Esophagus muscularis mucosa (tissue), 4 donors: Measurements from ENCODE around the gene ZNF474. TPM values are rescaled to one million over a fixed set of nuclear protein-coding genes. Genes with fewer than 3 reads are reported as not detected.
A peak's percentile ranks its signal among the peaks of the same experiment; 100 is the strongest.

Experiments used
- DNase-seq: peaks from one replicate; pipeline ENCODE4 v3.0.0-alpha.2; 2017; ENCODE audit errors: extremely low spot score
- H3K27ac ChIP-seq, 4 donors: fragments of 200-600 bp; sonication (generic); replicated peaks in 1 of 4; 1 replicate in 3 of 4; 2 replicates in 1 of 4; pipeline ENCODE4 v1.5.1; 2016 to 2019; ENCODE audit warnings: mild to moderate bottlenecking in 1 of 4
- H3K27me3 ChIP-seq, 4 donors: fragments of 200-600 bp; sonication (generic); one replicate each; pipeline versions ENCODE4 v1.5.1 to v1.6.0; 2016 to 2019
- H3K36me3 ChIP-seq, 4 donors: fragments of 200-600 bp; sonication (generic); one replicate each; pipeline ENCODE4 v1.5.1; 2016 to 2019
- H3K4me1 ChIP-seq, 4 donors: fragments of 200-600 bp; sonication (generic); one replicate each; pipeline ENCODE4 v1.5.1; 2016 to 2019
- H3K4me3 ChIP-seq, 4 donors: fragments of 200-600 bp; sonication (generic); 1 replicate in 2 of 4; 2 replicates in 2 of 4; pipeline ENCODE4 v1.5.1; 2016 to 2019; ENCODE audit warnings: mild to moderate bottlenecking in 4 of 4, moderate library complexity in 1 of 4
- H3K9me3 ChIP-seq, 4 donors: fragments of 200-600 bp; sonication (generic); 1 replicate in 3 of 4; 2 replicates in 1 of 4; pipeline ENCODE4 v1.5.1; 2016 to 2019
- CTCF ChIP-seq, 3 experiments: fragments of 200-600 bp in 2 of 3; fragments of 450-650 bp in 1 of 3; sonication (generic) in 2 of 3; IDR thresholded peaks; one replicate each; pipeline ENCODE4 v1.5.1; 2017 to 2019; ENCODE audit warnings: antibody characterized with exemption in 3 of 3, mild to moderate bottlenecking in 2 of 3, moderate library complexity in 1 of 3
- EP300 ChIP-seq: sonication (generic); formaldehyde crosslinking; IDR thresholded peaks from one replicate; pipeline ENCODE4 v1.6.1; 2017; ENCODE audit warnings: antibody characterized with exemption
- POLR2A ChIP-seq: fragments of 450-650 bp; IDR thresholded peaks from one replicate; pipeline ENCODE4 v1.6.1; 2017; ENCODE audit warnings: antibody characterized with exemption, moderate library complexity, mild to moderate bottlenecking, low read depth
- POLR2AphosphoS5 ChIP-seq, 2 donors: sonication (generic); formaldehyde crosslinking; IDR thresholded peaks; one replicate each; pipeline ENCODE4 v1.6.1; 2017; ENCODE audit warnings: antibody characterized with exemption in 2 of 2
- WGBS: methylation state at CpG from one replicate; pipeline ENCODE4 v1.1.5; 2018; 5-methylcytosine and 5-hydroxymethylcytosine counted together
- intact Hi-C: fragments of 100-400 bp; cut with DNase I; formaldehyde crosslinking; loops from one replicate; pipeline ENCODE4 v1.15.1; 2023
- total RNA-seq, 4 donors: library from RNA; depleted of rRNA; stranded (reverse); fragments of >200 nt; gene quantifications; one replicate each; pipeline versions ENCODE4 v1.1.0 to v1.2.1, GENCODE V29; 2016

ZNF474 gene
- total RNA-seq, 4 donors from 2014 or later = 0.33 to 1.8 (median 0.71) TPM; not detected in 1

GRCh38 chr5:122195802-122196394 is 66.6 kb downstream of the ZNF474 start:
- Histone ChIP-seq H3K36me3 (no peaks in the 10 kb centered on the region), H3K9me3 (no peaks in the 10 kb centered on the region), H3K27ac (no peak overlapping the region), H3K27me3 (no peaks in the 10 kb centered on the region), H3K4me1 (peaks cover 0 to 4% (median 0%) of the 10 kb centered on the region in 4 donors), H3K4me3 (no peak overlapping the region)
- intact Hi-C loops = loop anchor here (1.0 kb wide), 1 partner anchor 219 kb away; no protein-coding TSS in a partner anchor
- WGBS = 30% methylated on average over 3 of the region's 3 CpGs
- TF ChIP-seq CTCF (IDR thresholded peaks at IDR 0.05) (peak; percentile 48 to 62 (median 54)), POLR2AphosphoS5 (IDR thresholded peaks at IDR 0.05) (no peak), EP300 (no peak)
- no peak for DNase-seq

- H3K27me3 ChIP-seq = no peaks in the 10 kb centered on the region
- 68% methylated on average over 3 of the region's 3 CpGs for WGBS
- H3K4me1 ChIP-seq = no peaks in the 10 kb centered on the region
- H3K4me3 ChIP-seq = no peak overlapping the region
- no peaks in the 10 kb centered on the region for H3K9me3 ChIP-seq
- DNase-seq = no peak
- intact Hi-C loops = no loop called here
- TF ChIP-seq POLR2A (no peak), CTCF (IDR thresholded peaks at IDR 0.05) (no peak), POLR2AphosphoS5 (IDR thresholded peaks at IDR 0.05) (no peak), EP300 (no peak)
- H3K27ac ChIP-seq = no peak overlapping the region
- no peaks in the 10 kb centered on the region for H3K36me3 ChIP-seq
These were observed 69.8 kb downstream of the ZNF474 start for GRCh38 chr5:122199146-122199545.

GRCh38 chr5:122200450-122200849 is 71.1 kb downstream of the ZNF474 start:
- Histone ChIP-seq H3K9me3 (no peaks in the 10 kb centered on the region), H3K4me3 (no peak overlapping the region), H3K36me3 (no peaks in the 10 kb centered on the region), H3K27me3 (no peaks in the 10 kb centered on the region), H3K27ac (no peak overlapping the region), H3K4me1 (no peaks in the 10 kb centered on the region)
- intact Hi-C loops = no loop called here
- no peak for DNase-seq
- TF ChIP-seq POLR2A (no peak), EP300 (no peak), POLR2AphosphoS5 (IDR thresholded peaks at IDR 0.05) (no peak), CTCF (IDR thresholded peaks at IDR 0.05) (no peak)

GRCh38 chr5:122200865-122201264 is 71.5 kb downstream of the ZNF474 start:
- no peaks in the 10 kb centered on the region for H3K36me3 ChIP-seq
- no peaks in the 10 kb centered on the region for H3K27me3 ChIP-seq
- DNase-seq = no peak
- no peaks in the 10 kb centered on the region for H3K4me1 ChIP-seq
- no peak overlapping the region for H3K4me3 ChIP-seq
- intact Hi-C loops = no loop called here
- no peaks in the 10 kb centered on the region for H3K9me3 ChIP-seq
- no peak overlapping the region for H3K27ac ChIP-seq
- 90% methylated on average over 3 of the region's 3 CpGs for WGBS
- TF ChIP-seq POLR2AphosphoS5 (IDR thresholded peaks at IDR 0.05) (no peak), POLR2A (no peak), EP300 (no peak), CTCF (IDR thresholded peaks at IDR 0.05) (no peak)

- DNase-seq = no peak
- no peaks in the 10 kb centered on the region for H3K9me3 ChIP-seq
- H3K4me3 ChIP-seq = no peak overlapping the region
- no peak for TF ChIP-seq POLR2AphosphoS5 (IDR thresholded peaks at IDR 0.05)
- no peak for TF ChIP-seq POLR2A
- no peak for TF ChIP-seq EP300
- no peak for TF ChIP-seq CTCF (IDR thresholded peaks at IDR 0.05)
- H3K27ac ChIP-seq = no peak overlapping the region
- 93% methylated on average over 3 of the region's 3 CpGs for WGBS
- no peaks in the 10 kb centered on the region for H3K27me3 ChIP-seq
- H3K4me1 ChIP-seq = no peaks in the 10 kb centered on the region
- no peaks in the 10 kb centered on the region for H3K36me3 ChIP-seq
- intact Hi-C loops = no loop called here
These were observed 72.0 kb downstream of the ZNF474 start for GRCh38 chr5:122201365-122201764.
